IMR-90 (cell line): ENCODE measurements around the gene NLGN2. TPM values are rescaled to one million over a fixed set of nuclear protein-coding genes. Genes with fewer than 3 reads are reported as not detected.

Experiments
- ATAC-seq: fragments of 200-7000 bp; cut with Tn5 transposase; 2 replicates; pipeline ENCODE4 v1.9.1; 2020; ENCODE audit warnings: low read depth, mild to moderate bottlenecking, moderate library complexity
- BruUV-seq: library from RNA; stranded (reverse); fragments of 400-500 nt; replicated peaks from 2 replicates; lab custom pipeline; 2021; lab: Mats Ljungman, UMichigan
- CTCF ChIA-PET: fragments of 300-600 bp; formaldehyde crosslinking; extraction: SDS; loops from one replicate; lab custom pipeline; 2021; ENCODE audit warnings: antibody characterized with exemption; lab: Yijun Ruan, JAX
- POLR2A ChIA-PET: fragments of 300-600 bp; sonication (Branson Sonifier 250); formaldehyde crosslinking; loops from one replicate; lab custom pipeline; 2022; ENCODE audit warnings: antibody characterized with exemption; ENCODE audit not compliant: unreplicated experiment; lab: Charles Lee
- DNase-seq: peaks from one replicate; pipeline ENCODE4 v3.0.0; 2013
- H2AFZ ChIP-seq: replicated peaks from 2 replicates; pipeline ENCODE3; 2013; ENCODE audit warnings: low read length, mild to moderate bottlenecking; ENCODE audit not compliant: poor library complexity
- H2AK5ac ChIP-seq: 2 replicates; pipeline ENCODE4 v1.6.1; 2013; ENCODE audit warnings: low read depth, low read length, inconsistent platforms
- H2AK9ac ChIP-seq: replicated peaks from 2 replicates; pipeline ENCODE3; 2013; ENCODE audit warnings: mild to moderate bottlenecking, low read depth, low read length, moderate library complexity; ENCODE audit not compliant: poor library complexity
- H2BK120ac ChIP-seq: 2 replicates; pipeline ENCODE4 v1.6.1; 2013; ENCODE audit warnings: low read depth, low read length, inconsistent platforms
- H2BK15ac ChIP-seq: 3 replicates; pipeline ENCODE4 v1.6.1; 2013; ENCODE audit warnings: low read depth, low read length, inconsistent platforms
- H2BK20ac ChIP-seq: 2 replicates; pipeline ENCODE4 v1.6.1; 2013; ENCODE audit warnings: low read depth, mild to moderate bottlenecking, inconsistent platforms, low read length, moderate library complexity
- H2BK5ac ChIP-seq: 2 replicates; pipeline ENCODE4 v1.6.1; 2013; ENCODE audit warnings: mild to moderate bottlenecking, low read depth, low read length, inconsistent platforms; ENCODE audit not compliant: poor library complexity, severe bottlenecking
- H3K14ac ChIP-seq: replicated peaks from 2 replicates; pipeline ENCODE4 v1.6.1; 2013; ENCODE audit warnings: low read depth, low read length, inconsistent platforms
- H3K18ac ChIP-seq: 2 replicates; pipeline ENCODE4 v1.6.1; 2013; ENCODE audit warnings: low read depth, low read length, control low read depth
- H3K23ac ChIP-seq: 2 replicates; pipeline ENCODE4 v1.6.1; 2013; ENCODE audit warnings: low read depth, low read length, inconsistent platforms
- H3K27ac ChIP-seq: 2 replicates; pipeline ENCODE4 v1.5.1; 2013; ENCODE audit warnings: mild to moderate bottlenecking, control low read depth, low read length; ENCODE audit not compliant: insufficient read depth
- H3K27me3 ChIP-seq: 2 replicates; pipeline ENCODE4 v1.6.1; 2013; ENCODE audit warnings: low read length; ENCODE audit not compliant: control insufficient read depth, insufficient read depth
- H3K36me3 ChIP-seq: 2 replicates; pipeline ENCODE4 v1.6.1; 2013; ENCODE audit warnings: low read length, mixed read lengths; ENCODE audit not compliant: control insufficient read depth, insufficient read depth
- H3K4ac ChIP-seq: 2 replicates; pipeline ENCODE4 v1.6.1; 2013; ENCODE audit warnings: low read depth, low read length, inconsistent platforms
- H3K4me1 ChIP-seq: 2 replicates; pipeline ENCODE4 v1.6.1; 2013; ENCODE audit warnings: low read length, mixed read lengths; ENCODE audit not compliant: control insufficient read depth, insufficient read depth
- H3K4me2 ChIP-seq: 2 replicates; pipeline ENCODE4 v1.6.1; 2013; ENCODE audit warnings: low read depth, mild to moderate bottlenecking, control low read depth, low read length, moderate library complexity
- H3K4me3 ChIP-seq: 2 replicates; pipeline ENCODE4 v1.5.1; 2013; ENCODE audit warnings: low read depth, mild to moderate bottlenecking, control low read depth, low read length, moderate library complexity; ENCODE audit not compliant: insufficient read depth
- H3K56ac ChIP-seq: 2 replicates; pipeline ENCODE4 v1.6.1; 2013; ENCODE audit warnings: low read length, inconsistent platforms; ENCODE audit not compliant: insufficient read depth; ENCODE audit errors: extremely low read depth
- H3K79me1 ChIP-seq, 2 experiments: 2 replicates each; pipeline ENCODE4 v1.6.1; 2013; ENCODE audit warnings: low read length in 2 of 2, inconsistent platforms in 1 of 2, low read depth in 1 of 2
- H3K9ac ChIP-seq: 2 replicates; pipeline ENCODE4 v1.6.1; 2013; ENCODE audit warnings: low read depth, low read length, control low read depth
- H3K9me1 ChIP-seq: 2 replicates; pipeline ENCODE4 v1.6.1; 2013; ENCODE audit warnings: low read length, inconsistent platforms; ENCODE audit not compliant: insufficient read depth
- H3K9me3 ChIP-seq: 2 replicates; pipeline ENCODE4 v1.6.1; 2013; ENCODE audit warnings: low read length; ENCODE audit not compliant: control insufficient read depth, insufficient read depth
- H4K20me1 ChIP-seq: 2 replicates; pipeline ENCODE4 v1.6.1; 2013; ENCODE audit warnings: low read length, inconsistent platforms; ENCODE audit not compliant: insufficient read depth
- H4K5ac ChIP-seq: 2 replicates; pipeline ENCODE4 v1.6.1; 2013; ENCODE audit warnings: mild to moderate bottlenecking, low read depth, low read length, control low read depth
- H4K8ac ChIP-seq, 2 experiments: 2 replicates each; pipeline ENCODE4 v1.6.1; 2013; ENCODE audit warnings: low read depth in 2 of 2, low read length in 2 of 2, control low read depth in 1 of 2, inconsistent platforms in 1 of 2
- H4K91ac ChIP-seq: 2 replicates; pipeline ENCODE4 v1.6.1; 2013; ENCODE audit warnings: low read depth, low read length, inconsistent platforms; ENCODE audit not compliant: insufficient read depth
- CEBPB ChIP-seq: IDR thresholded peaks from 2 replicates; pipeline ENCODE4 v1.6.1; 2012; ENCODE audit warnings: low read depth, low read length, improper control_type of control experiment
- WGBS, 2 experiments: methylation state at CpG; one replicate each; pipeline versions ENCODE4 v1.1.5 to v1.1.7; 2013; ENCODE audit warnings: missing lambda C conversion rate in 2 of 2; ENCODE audit not compliant: insufficient read length in 1 of 2; ENCODE audit errors: extremely low coverage in 2 of 2; 5-methylcytosine and 5-hydroxymethylcytosine counted together
- dilution Hi-C: fragments of 300-500 bp; cut with HindIII; formaldehyde crosslinking; loops from one replicate; pipeline ENCODE4 v1.14.3; 2018; ENCODE audit warnings: low sequenced_read_pairs; ENCODE audit not compliant: unreplicated experiment
- in situ Hi-C: fragments of 300-500 bp; cut with MboI; formaldehyde crosslinking; loops from 3 replicates; pipeline ENCODE4 v1.14.3; 2019; ENCODE audit warnings: low sequenced_read_pairs, inconsistent platforms, mixed read lengths
- intact Hi-C: fragments of 100-400 bp; cut with micrococcal nuclease; formaldehyde crosslinking; loops from 2 replicates; pipeline ENCODE4 v1.10.0; 2022
- polyA plus RNA-seq, 3 experiments: library from polyadenylated mRNA; depleted of rRNA; stranded (reverse); fragments of >200 nt; gene quantifications; 2 replicates each; pipeline ENCODE4 v1.2.3, GENCODE V29; 2012; ENCODE audit warnings: low replicate concordance in 1 of 3
- total RNA-seq: library from RNA; depleted of rRNA; stranded (reverse); fragments of >200 nt; gene quantifications from 2 replicates; pipeline ENCODE4 v1.2.3, GENCODE V29; 2012

Gene NLGN2
- total and polyA plus RNA-seq, 2 of the 4 experiments (the other 2 are of a cell fraction) = 1.8 to 38.1 TPM

GRCh38 chr17:7425316-7425715 lies 17.7 kb downstream of the NLGN2 start, which contains the start of gene SPEM2:
TSS of gene SPEM2 (plus strand) at chr17:7425616. CDS start at chr17:7425689, 73 bp downstream.
- POLR2A ChIA-PET = interaction anchor here (0.6 kb wide), 1 partner anchor 74 kb away, joined by 3 read pairs; no protein-coding TSS in a partner anchor
- no peak within 1 kb of the TSS for H3K27ac ChIP-seq
- H3K4me1 ChIP-seq = no peaks in the 10 kb centered on the region
- H2BK120ac ChIP-seq = no peak within 1 kb of the TSS
- in situ Hi-C loops = no loop called here
- 0 out of 2 replicates have a peak, but pooled peaks cover 3% of the 10 kb centered on the region for H3K9me1 ChIP-seq
- no peak within 1 kb of the TSS for H2AK5ac ChIP-seq
- DNase-seq (no peak), ATAC-seq (no peak)
- H3K9ac ChIP-seq = no peak within 1 kb of the TSS
- no peak within 1 kb of the TSS for H3K14ac ChIP-seq
- no peak within 1 kb of the TSS for H3K4me2 ChIP-seq
- no peak within 1 kb of the TSS for H2AFZ ChIP-seq
- no peak within 1 kb of the TSS for H3K18ac ChIP-seq
- H2BK15ac ChIP-seq = no peak within 1 kb of the TSS
- H2BK20ac ChIP-seq = no peak within 1 kb of the TSS
- H3K56ac ChIP-seq = no peak within 1 kb of the TSS
- H2AK9ac ChIP-seq = no peak within 1 kb of the TSS
- H3K9me3 ChIP-seq = no peaks in the 10 kb centered on the region
- H3K4ac ChIP-seq = no peak within 1 kb of the TSS
- dilution Hi-C loops = no loop called here
- no peak within 1 kb of the TSS for H2BK5ac ChIP-seq
- H3K27me3 ChIP-seq = peaks cover 2% of the 10 kb centered on the region; the same call in 1 of the 2 replicates
- no peaks in the 10 kb centered on the region for H4K20me1 ChIP-seq
- no TSS peak for BruUV-seq
- H4K5ac ChIP-seq = no peak within 1 kb of the TSS
- no peak within 1 kb of the TSS for H4K91ac ChIP-seq
- H3K79me1 ChIP-seq = no peaks in the 10 kb centered on the region
- no peaks in the 10 kb centered on the region for H3K36me3 ChIP-seq
- intact Hi-C loops = no loop called here
- H3K4me3 ChIP-seq = no peak within 1 kb of the TSS
- WGBS, 2 experiments = no CpG with 5 or more reads among the region's 7 CpGs
- H4K8ac ChIP-seq = no peak within 1 kb of the TSS
- no peak for TF ChIP-seq CEBPB
- CTCF ChIA-PET = interaction anchor here (1.0 kb wide), 1 partner anchor 12 kb away, joined by 4 read pairs; no protein-coding TSS in a partner anchor
- H3K23ac ChIP-seq = no peak within 1 kb of the TSS
